ENCODE data around the gene C6orf15. TPM values are rescaled to one million over a fixed set of nuclear protein-coding genes. Genes with fewer than 3 reads are reported as not detected.

Gene C6orf15
- total RNA-seq, 1 experiment from 2014 or later = not detected

GRCh38 chr6:31140643-31141042, 28.3 kb upstream of the C6orf15 start (continued):
- TF ChIP-seq, protein P1, sequence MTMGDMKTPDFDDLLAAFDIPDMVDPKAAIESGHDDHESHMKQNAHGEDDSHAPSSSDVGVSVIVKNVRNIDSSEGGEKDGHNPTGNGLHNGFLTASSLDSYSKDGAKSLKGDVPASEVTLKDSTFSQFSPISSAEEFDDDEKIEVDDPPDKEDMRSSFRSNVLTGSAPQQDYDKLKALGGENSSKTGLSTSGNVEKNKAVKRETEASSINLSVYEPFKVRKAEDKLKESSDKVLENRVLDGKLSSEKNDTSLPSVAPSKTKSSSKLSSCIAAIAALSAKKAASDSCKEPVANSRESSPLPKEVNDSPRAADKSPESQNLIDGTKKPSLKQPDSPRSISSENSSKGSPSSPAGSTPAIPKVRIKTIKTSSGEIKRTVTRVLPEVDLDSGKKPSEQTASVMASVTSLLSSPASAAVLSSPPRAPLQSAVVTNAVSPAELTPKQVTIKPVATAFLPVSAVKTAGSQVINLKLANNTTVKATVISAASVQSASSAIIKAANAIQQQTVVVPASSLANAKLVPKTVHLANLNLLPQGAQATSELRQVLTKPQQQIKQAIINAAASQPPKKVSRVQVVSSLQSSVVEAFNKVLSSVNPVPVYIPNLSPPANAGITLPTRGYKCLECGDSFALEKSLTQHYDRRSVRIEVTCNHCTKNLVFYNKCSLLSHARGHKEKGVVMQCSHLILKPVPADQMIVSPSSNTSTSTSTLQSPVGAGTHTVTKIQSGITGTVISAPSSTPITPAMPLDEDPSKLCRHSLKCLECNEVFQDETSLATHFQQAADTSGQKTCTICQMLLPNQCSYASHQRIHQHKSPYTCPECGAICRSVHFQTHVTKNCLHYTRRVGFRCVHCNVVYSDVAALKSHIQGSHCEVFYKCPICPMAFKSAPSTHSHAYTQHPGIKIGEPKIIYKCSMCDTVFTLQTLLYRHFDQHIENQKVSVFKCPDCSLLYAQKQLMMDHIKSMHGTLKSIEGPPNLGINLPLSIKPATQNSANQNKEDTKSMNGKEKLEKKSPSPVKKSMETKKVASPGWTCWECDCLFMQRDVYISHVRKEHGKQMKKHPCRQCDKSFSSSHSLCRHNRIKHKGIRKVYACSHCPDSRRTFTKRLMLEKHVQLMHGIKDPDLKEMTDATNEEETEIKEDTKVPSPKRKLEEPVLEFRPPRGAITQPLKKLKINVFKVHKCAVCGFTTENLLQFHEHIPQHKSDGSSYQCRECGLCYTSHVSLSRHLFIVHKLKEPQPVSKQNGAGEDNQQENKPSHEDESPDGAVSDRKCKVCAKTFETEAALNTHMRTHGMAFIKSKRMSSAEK (CRISPR knock-in tag; IDR thresholded peaks at IDR 0.05; ENCODE audit: borderline replicate concordance) = no peak
- TF ChIP-seq CREB1 (CRISPR knock-in tag; IDR thresholded peaks at IDR 0.05) (no peak), SMAD3 (CRISPR knock-in tag; IDR thresholded peaks at IDR 0.05; ENCODE audit: borderline replicate concordance) (no peak)

- ChIA-PET POLR2A (interaction anchor here (1.2 to 1.4 kb wide), 2 partner anchors 19 to 33 kb away, joined by 6 to 11 read pairs; partner anchors contain the start of gene TCF19), CTCF (interaction anchor here (0.6 to 4.2 kb wide), 12 partner anchors 9 to 227 kb away, joined by 3 to 49 read pairs (median 4); partner anchors contain the start of gene TCF19)
- peaks cover 46% of the 10 kb centered on the region for H3K4me1 Mint-ChIP-seq
- no peaks in the 10 kb centered on the region for H3K9me3 Mint-ChIP-seq
- no peak overlapping the region for H3K4me3 Mint-ChIP-seq
- H3K36me3 Mint-ChIP-seq = peaks cover 18% of the 10 kb centered on the region
- peaks cover 4% of the 10 kb centered on the region for H3K27me3 Mint-ChIP-seq (ENCODE audit: low read depth)
- no peak for TF ChIP-seq NR1H2 (CRISPR knock-in tag; IDR thresholded peaks at IDR 0.05)
- TF ChIP-seq ZMAT4 (CRISPR knock-in tag; IDR thresholded peaks at IDR 0.05) = no peak
- TF ChIP-seq, protein P2, sequence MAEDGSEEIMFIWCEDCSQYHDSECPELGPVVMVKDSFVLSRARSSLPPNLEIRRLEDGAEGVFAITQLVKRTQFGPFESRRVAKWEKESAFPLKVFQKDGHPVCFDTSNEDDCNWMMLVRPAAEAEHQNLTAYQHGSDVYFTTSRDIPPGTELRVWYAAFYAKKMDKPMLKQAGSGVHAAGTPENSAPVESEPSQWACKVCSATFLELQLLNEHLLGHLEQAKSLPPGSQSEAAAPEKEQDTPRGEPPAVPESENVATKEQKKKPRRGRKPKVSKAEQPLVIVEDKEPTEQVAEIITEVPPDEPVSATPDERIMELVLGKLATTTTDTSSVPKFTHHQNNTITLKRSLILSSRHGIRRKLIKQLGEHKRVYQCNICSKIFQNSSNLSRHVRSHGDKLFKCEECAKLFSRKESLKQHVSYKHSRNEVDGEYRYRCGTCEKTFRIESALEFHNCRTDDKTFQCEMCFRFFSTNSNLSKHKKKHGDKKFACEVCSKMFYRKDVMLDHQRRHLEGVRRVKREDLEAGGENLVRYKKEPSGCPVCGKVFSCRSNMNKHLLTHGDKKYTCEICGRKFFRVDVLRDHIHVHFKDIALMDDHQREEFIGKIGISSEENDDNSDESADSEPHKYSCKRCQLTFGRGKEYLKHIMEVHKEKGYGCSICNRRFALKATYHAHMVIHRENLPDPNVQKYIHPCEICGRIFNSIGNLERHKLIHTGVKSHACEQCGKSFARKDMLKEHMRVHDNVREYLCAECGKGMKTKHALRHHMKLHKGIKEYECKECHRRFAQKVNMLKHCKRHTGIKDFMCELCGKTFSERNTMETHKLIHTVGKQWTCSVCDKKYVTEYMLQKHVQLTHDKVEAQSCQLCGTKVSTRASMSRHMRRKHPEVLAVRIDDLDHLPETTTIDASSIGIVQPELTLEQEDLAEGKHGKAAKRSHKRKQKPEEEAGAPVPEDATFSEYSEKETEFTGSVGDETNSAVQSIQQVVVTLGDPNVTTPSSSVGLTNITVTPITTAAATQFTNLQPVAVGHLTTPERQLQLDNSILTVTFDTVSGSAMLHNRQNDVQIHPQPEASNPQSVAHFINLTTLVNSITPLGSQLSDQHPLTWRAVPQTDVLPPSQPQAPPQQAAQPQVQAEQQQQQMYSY (CRISPR knock-in tag; IDR thresholded peaks at IDR 0.05) = 0 out of 2 replicates have a peak, but pooled peaks have one; percentile 17
- TF ChIP-seq HMGA2 (CRISPR knock-in tag; IDR thresholded peaks at IDR 0.05) = no peak
- TF ChIP-seq NFATC4 (CRISPR knock-in tag; IDR thresholded peaks at IDR 0.05) = no peak
- TF ChIP-seq GTF2I (CRISPR knock-in tag; conservative IDR thresholded peaks at IDR 0.05) = no peak
- no peak for TF ChIP-seq ETV6 (CRISPR knock-in tag; IDR thresholded peaks at IDR 0.05)
- DNase-seq (ENCODE audit: low spot score) = peak; percentile 39
- H3K27ac Mint-ChIP-seq = peak overlapping the region; percentile 57
- ATAC-seq = peak; percentile 71
Observed at GRCh38 chr6:31139599-31139998, 27.2 kb upstream of the C6orf15 start.

DNA sequence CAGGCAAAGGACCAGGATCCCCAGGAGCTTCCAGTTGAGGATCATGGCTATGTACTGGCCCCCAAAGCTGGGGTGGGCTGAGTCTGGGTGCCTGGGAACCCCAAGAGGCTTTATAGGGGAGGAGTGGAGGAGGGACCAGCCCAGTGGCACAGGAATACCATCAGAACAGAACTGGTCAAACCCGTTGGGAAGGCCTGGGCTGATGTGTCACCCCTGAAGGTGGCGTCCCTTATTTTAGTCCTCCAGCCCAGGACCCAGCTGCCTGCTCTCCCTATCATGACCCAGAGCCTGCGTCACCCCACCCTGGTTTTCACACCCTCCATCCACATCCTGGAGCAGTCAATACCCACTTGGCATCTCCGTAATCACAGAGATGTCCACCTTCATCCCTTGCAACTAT, 26.6 kb upstream of the C6orf15 start, which contains the start of gene PSORS1C2:
PSORS1C2 (minus strand) TSS at position 85 of the 400 bp plus-strand sequence; CDS start at position 45, 40 bp downstream.
- ATAC-seq = no peak
- TF ChIP-seq ERG (CRISPR knock-in tag; IDR thresholded peaks at IDR 0.05) (no peak), JUN (CRISPR knock-in tag; IDR thresholded peaks at IDR 0.05) (no peak), MYBL2 (CRISPR knock-in tag; IDR thresholded peaks at IDR 0.05) (no peak), ESRRA (CRISPR knock-in tag; IDR thresholded peaks at IDR 0.05; ENCODE audit: borderline replicate concordance) (no peak)
- TF ChIP-seq, protein P3, sequence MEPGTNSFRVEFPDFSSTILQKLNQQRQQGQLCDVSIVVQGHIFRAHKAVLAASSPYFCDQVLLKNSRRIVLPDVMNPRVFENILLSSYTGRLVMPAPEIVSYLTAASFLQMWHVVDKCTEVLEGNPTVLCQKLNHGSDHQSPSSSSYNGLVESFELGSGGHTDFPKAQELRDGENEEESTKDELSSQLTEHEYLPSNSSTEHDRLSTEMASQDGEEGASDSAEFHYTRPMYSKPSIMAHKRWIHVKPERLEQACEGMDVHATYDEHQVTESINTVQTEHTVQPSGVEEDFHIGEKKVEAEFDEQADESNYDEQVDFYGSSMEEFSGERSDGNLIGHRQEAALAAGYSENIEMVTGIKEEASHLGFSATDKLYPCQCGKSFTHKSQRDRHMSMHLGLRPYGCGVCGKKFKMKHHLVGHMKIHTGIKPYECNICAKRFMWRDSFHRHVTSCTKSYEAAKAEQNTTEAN (CRISPR knock-in tag; IDR thresholded peaks at IDR 0.05) = no peak
- TF ChIP-seq, protein P4, sequence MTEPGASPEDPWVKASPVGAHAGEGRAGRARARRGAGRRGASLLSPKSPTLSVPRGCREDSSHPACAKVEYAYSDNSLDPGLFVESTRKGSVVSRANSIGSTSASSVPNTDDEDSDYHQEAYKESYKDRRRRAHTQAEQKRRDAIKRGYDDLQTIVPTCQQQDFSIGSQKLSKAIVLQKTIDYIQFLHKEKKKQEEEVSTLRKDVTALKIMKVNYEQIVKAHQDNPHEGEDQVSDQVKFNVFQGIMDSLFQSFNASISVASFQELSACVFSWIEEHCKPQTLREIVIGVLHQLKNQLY (CRISPR knock-in tag; IDR thresholded peaks at IDR 0.05) = no peak
- no peak within 1 kb of the TSS for H3K4me3 Mint-ChIP-seq
- peaks cover 12% of the 10 kb centered on the region for H3K36me3 Mint-ChIP-seq
- H3K9me3 Mint-ChIP-seq = no peaks in the 10 kb centered on the region
- no peak for DNase-seq (ENCODE audit: low spot score)
- peaks cover 46% of the 10 kb centered on the region for H3K4me1 Mint-ChIP-seq
- H3K27me3 Mint-ChIP-seq (ENCODE audit: low read depth) = peaks cover 4% of the 10 kb centered on the region
- ChIA-PET POLR2A (interaction anchor here (1.2 to 1.4 kb wide), 2 partner anchors 20 to 33 kb away, joined by 6 to 11 read pairs; partner anchors contain the start of gene TCF19), CTCF (interaction anchor here (0.9 to 4.2 kb wide), 12 partner anchors 8 to 228 kb away, joined by 3 to 49 read pairs (median 6); partner anchors contain the start of genes PSORS1C1 and TCF19)
- peak within 1 kb of the TSS; percentile 57 for H3K27ac Mint-ChIP-seq

Data from WTC11 (cell line).